Fibroblast of lung (primary cell): ENCODE measurements around the gene AMBP. TPM values are rescaled to one million over a fixed set of nuclear protein-coding genes. Genes with fewer than 3 reads are reported as not detected.

Experiments used
- DNase-seq, 2 donors: peaks; one replicate each; pipeline versions ENCODE4 v3.0.0 to v3.0.0-alpha.2; 2010; ENCODE audit warnings: low read depth in 2 of 2
- H2AFZ ChIP-seq: 2 replicates; pipeline ENCODE4 v1.5.1; 2012; ENCODE audit warnings: low read length, control low read depth, inconsistent platforms
- H3K27ac ChIP-seq: 2 replicates; pipeline ENCODE4 v1.5.1; 2011; ENCODE audit warnings: low read length, control low read depth; ENCODE audit not compliant: insufficient read depth
- H3K27me3 ChIP-seq: 2 replicates; pipeline ENCODE4 v1.5.1; 2011; ENCODE audit warnings: mild to moderate bottlenecking, low read length; ENCODE audit not compliant: control insufficient read depth, insufficient read depth
- H3K36me3 ChIP-seq: 2 replicates; pipeline ENCODE4 v1.5.1; 2011; ENCODE audit warnings: low read length; ENCODE audit not compliant: control insufficient read depth, insufficient read depth
- H3K4me1 ChIP-seq: 2 replicates; pipeline ENCODE4 v1.5.1; 2011; ENCODE audit warnings: low read length; ENCODE audit not compliant: control insufficient read depth, insufficient read depth; ENCODE audit errors: extremely low read depth
- H3K4me2 ChIP-seq: 2 replicates; pipeline ENCODE4 v1.5.1; 2011; ENCODE audit warnings: low read length, control low read depth; ENCODE audit not compliant: insufficient read depth; ENCODE audit errors: extremely low read depth
- H3K4me3 ChIP-seq, 4 experiments: fragments of 200-600 bp in 1 of 4; sonication (generic) in 1 of 4; replicated peaks in 1 of 4; 2 replicates each; pipeline ENCODE4 v1.5.1; 2011 to 2016; ENCODE audit warnings: low read length in 4 of 4, low read depth in 3 of 4, mild to moderate bottlenecking in 3 of 4, control low read depth in 2 of 4, inconsistent platforms in 1 of 4, mixed read lengths in 1 of 4; ENCODE audit not compliant: insufficient read depth in 1 of 4; ENCODE audit errors: control extremely low read depth in 1 of 4
- H3K79me2 ChIP-seq: 2 replicates; pipeline ENCODE4 v1.5.1; 2012; ENCODE audit warnings: mild to moderate bottlenecking, low read length, inconsistent platforms; ENCODE audit not compliant: control insufficient read depth, insufficient read depth
- H3K9ac ChIP-seq: 2 replicates; pipeline ENCODE4 v1.5.1; 2011; ENCODE audit warnings: mild to moderate bottlenecking, low read length, control low read depth; ENCODE audit not compliant: insufficient read depth
- H3K9me3 ChIP-seq: 2 replicates; pipeline ENCODE4 v1.5.1; 2012; ENCODE audit warnings: low read depth, low read length; ENCODE audit not compliant: control insufficient read depth, insufficient read depth
- H4K20me1 ChIP-seq: 2 replicates; pipeline ENCODE4 v1.5.1; 2011; ENCODE audit warnings: low read length; ENCODE audit not compliant: control insufficient read depth, insufficient read depth; ENCODE audit errors: extremely low read depth
- EZH2 ChIP-seq: IDR thresholded peaks from 2 replicates; pipeline ENCODE4 v1.5.1; 2012; ENCODE audit warnings: low read length, control low read depth, mild to moderate bottlenecking; ENCODE audit errors: missing control alignments
- polyA plus RNA-seq, 2 donors: library from polyadenylated mRNA; depleted of rRNA in 1 of 2; stranded (reverse) in 1 of 2; unstranded in 1 of 2; fragments of >200 nt; gene quantifications; 2 replicates each; pipeline ENCODE4 v1.2.1, GENCODE V29; 2011 to 2012; ENCODE audit warnings: missing spikeins in 1 of 2
- total RNA-seq: library from RNA; depleted of rRNA; stranded (reverse); fragments of >200 nt; gene quantifications from 2 replicates; pipeline ENCODE4 v1.2.1, GENCODE V29; 2014
- TF ChIP-seq, protein P1 (sequence below), 2 donors: IDR thresholded peaks in 1 of 2; conservative IDR thresholded peaks in 1 of 2; 1 replicate in 1 of 2; 2 replicates in 1 of 2; pipeline ENCODE4 v1.5.1; 2011 to 2012; ENCODE audit warnings: low read length in 2 of 2, control low read depth in 1 of 2, inconsistent platforms in 1 of 2, low read depth in 1 of 2, mild to moderate bottlenecking in 1 of 2

AMBP gene
- total and polyA plus RNA-seq, 2 donors (not counting 1 experiment from before 2014, with no cell fraction given), result 0.07 to 0.17 TPM

DNA sequence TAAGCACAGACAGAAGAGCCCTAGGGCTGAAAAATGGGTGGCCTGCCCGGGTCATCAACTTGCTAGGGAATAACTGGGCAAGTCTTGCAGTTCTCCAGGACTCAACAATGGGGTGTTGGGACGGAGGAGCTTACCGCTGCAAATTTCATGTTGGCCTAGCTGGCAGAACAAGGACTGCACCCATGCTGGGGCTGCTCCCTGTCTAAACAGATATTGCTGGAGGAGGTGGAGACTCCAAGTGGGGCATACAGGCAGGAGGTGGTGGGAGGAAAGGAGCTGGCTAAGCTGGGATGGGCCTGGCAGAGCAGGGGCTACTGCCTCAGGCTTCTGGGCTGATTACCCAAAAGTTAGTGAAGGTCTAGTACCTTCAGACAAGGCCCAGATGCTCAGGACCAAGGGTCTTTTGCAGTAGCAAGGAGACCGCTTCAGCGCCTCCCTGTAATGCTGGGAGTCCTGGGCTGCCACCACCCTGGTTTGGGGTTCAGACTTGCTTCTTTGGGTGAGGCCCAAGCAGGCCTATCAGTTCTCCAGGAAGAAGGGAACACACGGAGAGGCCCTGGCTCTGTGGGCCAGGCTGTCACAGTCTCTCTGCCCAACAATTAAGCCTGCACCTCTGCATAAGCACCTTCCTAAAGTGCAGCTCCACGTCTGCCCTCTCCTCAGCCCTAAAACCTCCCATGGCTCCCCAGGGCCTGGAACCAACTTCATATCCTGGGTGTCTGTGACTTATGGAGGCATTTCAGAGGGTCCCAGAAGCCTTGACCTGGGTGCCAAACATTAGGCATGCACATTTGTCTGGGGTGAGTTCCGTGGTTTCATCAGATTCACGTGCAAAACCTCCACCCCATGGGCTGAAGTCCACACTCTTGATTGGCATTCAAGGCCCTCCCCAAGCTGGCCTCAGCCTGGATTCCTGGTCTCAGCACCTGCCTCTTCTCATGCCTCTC is 45.2 kb upstream of the AMBP start:
- Histone ChIP-seq H4K20me1 (no peaks in the 10 kb centered on the region), H3K4me3 (no peak overlapping the region), H3K36me3 (no peaks in the 10 kb centered on the region), H3K79me2 (no peaks in the 10 kb centered on the region), H2AFZ (no peak overlapping the region), H3K4me1 (no peaks in the 10 kb centered on the region), H3K9ac (no peak overlapping the region), H3K9me3 (no peaks in the 10 kb centered on the region), H3K4me2 (no peak overlapping the region), H3K27ac (no peak overlapping the region), H3K27me3 (peaks cover 23% of the 10 kb centered on the region)
- TF ChIP-seq, protein P1, sequence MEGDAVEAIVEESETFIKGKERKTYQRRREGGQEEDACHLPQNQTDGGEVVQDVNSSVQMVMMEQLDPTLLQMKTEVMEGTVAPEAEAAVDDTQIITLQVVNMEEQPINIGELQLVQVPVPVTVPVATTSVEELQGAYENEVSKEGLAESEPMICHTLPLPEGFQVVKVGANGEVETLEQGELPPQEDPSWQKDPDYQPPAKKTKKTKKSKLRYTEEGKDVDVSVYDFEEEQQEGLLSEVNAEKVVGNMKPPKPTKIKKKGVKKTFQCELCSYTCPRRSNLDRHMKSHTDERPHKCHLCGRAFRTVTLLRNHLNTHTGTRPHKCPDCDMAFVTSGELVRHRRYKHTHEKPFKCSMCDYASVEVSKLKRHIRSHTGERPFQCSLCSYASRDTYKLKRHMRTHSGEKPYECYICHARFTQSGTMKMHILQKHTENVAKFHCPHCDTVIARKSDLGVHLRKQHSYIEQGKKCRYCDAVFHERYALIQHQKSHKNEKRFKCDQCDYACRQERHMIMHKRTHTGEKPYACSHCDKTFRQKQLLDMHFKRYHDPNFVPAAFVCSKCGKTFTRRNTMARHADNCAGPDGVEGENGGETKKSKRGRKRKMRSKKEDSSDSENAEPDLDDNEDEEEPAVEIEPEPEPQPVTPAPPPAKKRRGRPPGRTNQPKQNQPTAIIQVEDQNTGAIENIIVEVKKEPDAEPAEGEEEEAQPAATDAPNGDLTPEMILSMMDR (conservative IDR thresholded peaks at IDR 0.05 in 1 of 2, IDR thresholded peaks at IDR 0.05 in 1 of 2; ENCODE audit: low read depth in 1 of 2, low read length in 2 of 2), result no peak
- no peak for TF ChIP-seq EZH2
- no peak for DNase-seq

DNA sequence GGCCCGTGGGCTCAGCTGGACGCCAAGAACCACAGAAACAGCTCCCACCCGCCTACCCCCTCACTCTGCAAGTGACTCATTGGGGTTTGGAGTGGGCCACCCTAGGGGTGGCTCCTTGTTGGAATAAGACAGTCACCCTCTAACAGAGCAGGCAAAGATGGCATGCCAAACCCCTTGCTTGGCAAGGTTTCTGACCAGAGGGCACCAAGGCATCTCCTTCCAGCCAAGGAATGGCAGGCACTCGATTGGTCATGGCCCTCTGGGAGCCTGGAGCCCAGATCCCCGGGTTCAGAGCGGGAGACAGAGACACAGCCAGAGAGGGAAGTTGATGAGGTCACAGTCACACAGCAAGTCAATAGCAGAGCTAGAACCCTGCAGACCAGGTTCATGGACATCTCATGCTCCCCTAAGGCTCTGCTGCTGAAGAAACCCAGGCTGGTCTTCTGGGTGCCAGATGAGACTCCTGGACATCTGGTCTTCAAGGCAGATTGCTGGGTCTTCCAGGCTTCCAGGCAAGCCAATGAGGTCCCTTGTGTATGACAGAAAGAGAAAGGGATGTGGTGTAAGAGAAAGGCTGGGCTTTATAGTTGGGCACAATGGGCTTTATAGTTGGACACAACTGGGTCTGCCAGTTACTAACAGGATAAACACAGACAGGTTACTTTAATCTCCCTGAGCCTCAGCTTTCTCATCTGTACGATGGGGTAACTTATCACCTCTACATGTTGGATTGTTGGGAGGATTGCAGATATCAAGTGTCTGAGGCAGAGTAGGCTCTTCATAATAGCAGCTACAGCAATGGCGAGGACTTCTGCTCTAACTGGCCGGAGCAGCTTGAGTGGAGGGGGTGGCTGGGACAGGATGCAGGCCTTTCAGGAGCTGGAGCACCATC is 44.3 kb upstream of the AMBP start:
- H3K79me2 ChIP-seq, result no peaks in the 10 kb centered on the region
- H2AFZ ChIP-seq, result no peak overlapping the region
- no peak overlapping the region for H3K4me2 ChIP-seq
- H4K20me1 ChIP-seq, result no peaks in the 10 kb centered on the region
- H3K27ac ChIP-seq, result no peak overlapping the region
- peaks cover 23% of the 10 kb centered on the region for H3K27me3 ChIP-seq
- H3K4me3 ChIP-seq, result no peak overlapping the region
- no peaks in the 10 kb centered on the region for H3K4me1 ChIP-seq
- no peaks in the 10 kb centered on the region for H3K9me3 ChIP-seq
- no peaks in the 10 kb centered on the region for H3K36me3 ChIP-seq
- no peak overlapping the region for H3K9ac ChIP-seq
- TF ChIP-seq, protein P1 (conservative IDR thresholded peaks at IDR 0.05 in 1 of 2, IDR thresholded peaks at IDR 0.05 in 1 of 2; ENCODE audit: low read depth in 1 of 2, low read length in 2 of 2), result no peak
- TF ChIP-seq EZH2, result no peak
- no peak for DNase-seq
